GM21447 (cell line): ENCODE results near the gene SDF4.
"Not testable (repeated sequence)": the region's sequence is repeated elsewhere in the genome, so short reads cannot be mapped to it uniquely, and the experiment has no call there.

Experiments used
- ATAC-seq: cut with Tn5 transposase; IDR thresholded peaks from one replicate; pipeline ENCODE4 v1.9.1; 2021; ENCODE audit not compliant: unreplicated experiment

SDF4 gene

GRCh38 chr1:1199961-1200875 lies 31.6 kb downstream of the SDF4 start:
- ATAC-seq, result no peak

- ATAC-seq, result no peak
Measured at GRCh38 chr1:1199141-1199960, 32.5 kb downstream of the SDF4 start.

- ATAC-seq, result no peak
Measured at GRCh38 chr1:1198423-1199140, 33.2 kb downstream of the SDF4 start.

GRCh38 chr1:1197551-1198422 lies 34.0 kb downstream of the SDF4 start:
- no peak for ATAC-seq

- no peak for ATAC-seq
Measured at GRCh38 chr1:1197188-1197500, 34.7 kb downstream of the SDF4 start.

- no peak for ATAC-seq
Measured at GRCh38 chr1:1196431-1197187, 35.2 kb downstream of the SDF4 start.

GRCh38 chr1:1195726-1196125 lies 36.1 kb downstream of the SDF4 start:
- ATAC-seq, result not testable (repeated sequence)

- no peak for ATAC-seq
Measured at GRCh38 chr1:1194723-1195122, 37.1 kb downstream of the SDF4 start.

- no peak for ATAC-seq
Measured at GRCh38 chr1:1191734-1192133, 40.1 kb downstream of the SDF4 start.

- ATAC-seq, result no peak
Measured at GRCh38 chr1:1189111-1189510, 42.7 kb downstream of the SDF4 start.

GRCh38 chr1:1187938-1188337 lies 43.9 kb downstream of the SDF4 start:
- ATAC-seq, result no peak

- ATAC-seq, result no peak
Measured at GRCh38 chr1:1185101-1185765, 46.6 kb downstream of the SDF4 start.

GRCh38 chr1:1183833-1184775 lies 47.7 kb downstream of the SDF4 start:
- no peak for ATAC-seq

- ATAC-seq, result no peak
Measured at GRCh38 chr1:1183221-1183747, 48.5 kb downstream of the SDF4 start.

GRCh38 chr1:1182491-1183220 lies 49.1 kb downstream of the SDF4 start:
- ATAC-seq, result no peak

- no peak for ATAC-seq
Measured at GRCh38 chr1:1181938-1182410, 49.8 kb downstream of the SDF4 start.
